ENCODE data around the gene MLN.

Gene MLN

DNA sequence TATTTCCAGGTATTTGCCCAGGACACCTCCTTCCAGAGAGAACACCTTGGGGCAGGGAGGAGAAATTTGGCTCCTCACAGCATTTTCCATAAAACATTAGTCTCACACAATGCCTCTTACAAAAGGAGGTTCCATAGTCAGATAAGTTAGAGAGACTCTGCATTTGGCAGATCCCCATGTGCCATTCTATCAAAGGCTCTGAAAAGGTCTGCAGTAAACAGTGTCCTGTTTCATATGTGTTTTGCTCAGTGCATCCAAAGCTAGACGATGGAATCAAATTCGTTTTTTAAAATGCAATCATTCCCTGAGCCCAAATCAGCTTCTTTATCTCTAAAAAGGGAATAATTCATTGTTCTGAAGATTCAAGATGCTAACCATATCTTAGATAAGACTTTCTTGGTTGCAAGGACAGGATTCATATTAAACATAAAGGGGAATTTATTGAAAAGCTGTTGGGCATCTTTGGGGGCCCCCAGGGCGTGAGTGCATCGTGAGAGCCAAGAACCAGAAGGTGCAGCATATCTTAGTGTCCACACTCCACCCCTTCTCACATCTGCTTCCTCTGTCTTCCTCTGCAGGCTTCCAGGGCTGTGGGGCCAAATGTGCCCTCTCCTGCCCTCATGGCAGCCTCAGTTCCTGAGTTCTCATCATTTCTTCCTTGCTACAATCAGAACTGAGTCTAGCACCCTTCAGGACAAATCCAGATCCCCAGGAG is 41.4 kb upstream of the MLN start:
- H3K4me1 ChIP-seq (ENCODE audit: insufficient read depth, poor library complexity, severe bottlenecking) = peaks cover 16% of the 10 kb centered on the region
- ATAC-seq (ENCODE audit: low read depth) (no peak), DNase-seq (ENCODE audit: low spot score) (no peak)
- no peak overlapping the region for H3K4me3 ChIP-seq (ENCODE audit: severe bottlenecking)
- H3K36me3 ChIP-seq (ENCODE audit: low read depth) = no peaks in the 10 kb centered on the region
- no peaks in the 10 kb centered on the region for H3K9me3 ChIP-seq (ENCODE audit: severe bottlenecking)
- no peak overlapping the region for H3K27ac ChIP-seq (ENCODE audit: poor library complexity, severe bottlenecking)
- TF ChIP-seq, protein P1, sequence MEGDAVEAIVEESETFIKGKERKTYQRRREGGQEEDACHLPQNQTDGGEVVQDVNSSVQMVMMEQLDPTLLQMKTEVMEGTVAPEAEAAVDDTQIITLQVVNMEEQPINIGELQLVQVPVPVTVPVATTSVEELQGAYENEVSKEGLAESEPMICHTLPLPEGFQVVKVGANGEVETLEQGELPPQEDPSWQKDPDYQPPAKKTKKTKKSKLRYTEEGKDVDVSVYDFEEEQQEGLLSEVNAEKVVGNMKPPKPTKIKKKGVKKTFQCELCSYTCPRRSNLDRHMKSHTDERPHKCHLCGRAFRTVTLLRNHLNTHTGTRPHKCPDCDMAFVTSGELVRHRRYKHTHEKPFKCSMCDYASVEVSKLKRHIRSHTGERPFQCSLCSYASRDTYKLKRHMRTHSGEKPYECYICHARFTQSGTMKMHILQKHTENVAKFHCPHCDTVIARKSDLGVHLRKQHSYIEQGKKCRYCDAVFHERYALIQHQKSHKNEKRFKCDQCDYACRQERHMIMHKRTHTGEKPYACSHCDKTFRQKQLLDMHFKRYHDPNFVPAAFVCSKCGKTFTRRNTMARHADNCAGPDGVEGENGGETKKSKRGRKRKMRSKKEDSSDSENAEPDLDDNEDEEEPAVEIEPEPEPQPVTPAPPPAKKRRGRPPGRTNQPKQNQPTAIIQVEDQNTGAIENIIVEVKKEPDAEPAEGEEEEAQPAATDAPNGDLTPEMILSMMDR (IDR thresholded peaks at IDR 0.05; ENCODE audit: poor library complexity, severe bottlenecking) = no peak
- no peaks in the 10 kb centered on the region for H3K27me3 ChIP-seq (ENCODE audit: insufficient read depth, poor library complexity, severe bottlenecking)

DNA sequence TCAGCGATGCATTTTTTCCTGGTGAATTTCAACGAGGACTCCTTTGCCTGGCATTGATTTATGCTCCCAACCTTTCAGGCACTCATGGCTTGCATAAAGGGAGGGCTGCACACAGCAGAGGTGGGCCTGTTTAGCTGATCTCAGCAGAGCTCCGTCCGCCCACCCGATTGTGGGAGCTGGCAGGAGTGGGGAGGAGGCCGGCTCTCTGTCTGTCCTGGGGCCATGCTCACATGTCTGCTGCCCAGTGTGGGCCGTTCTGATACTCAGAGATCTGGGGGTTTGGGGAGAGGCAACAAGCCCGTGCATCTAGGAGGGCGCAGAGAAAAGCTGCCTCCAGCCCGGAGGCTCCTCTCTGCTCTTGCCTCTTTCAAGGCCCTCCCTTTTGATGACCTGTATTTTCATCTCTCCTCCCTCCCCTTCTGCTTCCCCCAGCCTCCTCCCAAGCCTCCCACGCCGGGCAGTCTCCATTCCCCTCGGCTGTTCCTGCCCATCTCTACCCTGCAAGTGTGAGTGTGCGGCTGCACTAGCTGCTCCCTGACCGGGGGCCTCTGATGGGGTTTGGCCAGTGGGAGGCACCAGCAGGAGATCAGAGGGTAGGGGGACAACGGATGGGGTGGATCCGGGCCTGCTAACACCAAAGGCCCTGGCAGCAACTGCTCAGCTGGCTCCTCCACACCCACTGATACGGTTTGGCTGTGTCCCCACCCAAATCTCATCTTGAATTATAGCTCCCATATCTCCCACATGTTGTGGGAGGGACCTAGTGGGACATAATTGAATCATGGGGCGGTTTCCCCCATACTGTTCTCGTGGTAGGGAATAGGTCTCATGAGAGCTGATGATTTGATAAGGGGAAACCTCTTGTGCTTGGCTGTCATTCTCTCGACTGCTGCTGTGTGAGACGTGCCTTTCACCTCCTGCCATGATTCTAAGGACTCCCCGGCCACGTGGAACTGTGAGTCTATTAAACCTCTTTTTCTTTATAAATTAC is 39.6 kb upstream of the MLN start:
- Histone ChIP-seq H3K27ac (ENCODE audit: poor library complexity, severe bottlenecking) (no peak overlapping the region), H3K9me3 (ENCODE audit: severe bottlenecking) (no peaks in the 10 kb centered on the region), H3K27me3 (ENCODE audit: insufficient read depth, poor library complexity, severe bottlenecking) (no peaks in the 10 kb centered on the region), H3K4me3 (ENCODE audit: severe bottlenecking) (no peak overlapping the region), H3K4me1 (ENCODE audit: insufficient read depth, poor library complexity, severe bottlenecking) (peaks cover 32% of the 10 kb centered on the region), H3K36me3 (ENCODE audit: low read depth) (no peaks in the 10 kb centered on the region)
- no peak for ATAC-seq (ENCODE audit: low read depth)
- DNase-seq (ENCODE audit: low spot score) = no peak
- TF ChIP-seq, protein P1 (IDR thresholded peaks at IDR 0.05; ENCODE audit: poor library complexity, severe bottlenecking) = no peak

DNA sequence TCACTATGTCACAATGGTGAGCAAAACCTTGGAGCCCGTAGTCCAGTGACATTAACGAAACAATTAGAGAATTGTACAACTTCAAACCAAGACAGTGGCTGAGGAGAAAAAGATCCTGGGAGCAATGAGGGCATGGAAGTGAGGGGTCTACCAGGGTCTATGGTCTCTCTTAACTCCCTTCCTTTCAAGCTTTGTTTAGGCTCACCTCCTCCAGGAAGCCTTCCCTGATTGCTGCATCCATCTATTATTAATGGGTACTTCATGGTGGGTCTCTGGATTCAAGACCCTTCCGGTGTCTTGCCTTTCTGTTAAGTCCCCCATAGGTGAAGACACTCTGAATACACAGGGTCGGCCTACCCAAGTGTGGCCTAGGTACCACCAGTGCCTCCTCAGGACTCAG is 38.1 kb upstream of the MLN start:
- no peak overlapping the region for H3K4me3 ChIP-seq (ENCODE audit: severe bottlenecking)
- no peaks in the 10 kb centered on the region for H3K36me3 ChIP-seq (ENCODE audit: low read depth)
- H3K4me1 ChIP-seq (ENCODE audit: insufficient read depth, poor library complexity, severe bottlenecking) = peaks cover 40% of the 10 kb centered on the region
- DNase-seq (ENCODE audit: low spot score) = no peak
- no peaks in the 10 kb centered on the region for H3K27me3 ChIP-seq (ENCODE audit: insufficient read depth, poor library complexity, severe bottlenecking)
- no peak for ATAC-seq (ENCODE audit: low read depth)
- H3K9me3 ChIP-seq (ENCODE audit: severe bottlenecking) = no peaks in the 10 kb centered on the region
- TF ChIP-seq, protein P1 (IDR thresholded peaks at IDR 0.05; ENCODE audit: poor library complexity, severe bottlenecking) = no peak
- peak overlapping the region; percentile 95 for H3K27ac ChIP-seq (ENCODE audit: poor library complexity, severe bottlenecking)

DNA sequence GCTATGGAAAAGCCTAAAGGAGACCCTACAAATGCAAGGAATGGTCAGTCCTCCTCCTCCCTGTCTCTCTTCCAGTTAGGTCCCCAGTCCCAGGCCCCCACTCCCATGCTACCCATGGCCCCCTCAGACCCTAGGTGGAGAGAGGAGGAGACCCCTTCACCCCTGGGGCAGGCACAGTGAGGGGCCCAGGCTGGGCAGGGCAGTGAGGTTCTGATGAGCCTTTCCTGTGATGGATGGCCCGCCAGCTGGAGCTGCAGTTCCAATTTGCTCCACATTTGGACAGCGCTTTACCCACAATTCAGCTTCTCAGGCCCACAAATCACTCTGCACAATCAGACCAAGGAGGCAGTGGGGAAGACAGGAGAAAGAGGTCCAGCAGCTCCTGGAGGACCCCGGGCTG is 37.3 kb upstream of the MLN start:
- no peaks in the 10 kb centered on the region for H3K27me3 ChIP-seq (ENCODE audit: insufficient read depth, poor library complexity, severe bottlenecking)
- no peak for DNase-seq (ENCODE audit: low spot score)
- H3K4me3 ChIP-seq (ENCODE audit: severe bottlenecking) = no peak overlapping the region
- H3K4me1 ChIP-seq (ENCODE audit: insufficient read depth, poor library complexity, severe bottlenecking) = peaks cover 39% of the 10 kb centered on the region
- peak overlapping the region; percentile 95 for H3K27ac ChIP-seq (ENCODE audit: poor library complexity, severe bottlenecking)
- no peaks in the 10 kb centered on the region for H3K36me3 ChIP-seq (ENCODE audit: low read depth)
- TF ChIP-seq, protein P1 (IDR thresholded peaks at IDR 0.05; ENCODE audit: poor library complexity, severe bottlenecking) = no peak
- no peak for ATAC-seq (ENCODE audit: low read depth)
- no peaks in the 10 kb centered on the region for H3K9me3 ChIP-seq (ENCODE audit: severe bottlenecking)

Measured in RWPE2 (cell line).